GM19099 (cell line): Measurements from ENCODE around the gene IL20RB.

Experiments used
- POLR2A ChIP-seq: IDR thresholded peaks from 3 replicates; pipeline ENCODE4 v1.6.1; 2011; ENCODE audit warnings: low read depth; ENCODE audit not compliant: insufficient read length; ENCODE audit errors: extremely low read depth

The IL20RB gene, protein sequence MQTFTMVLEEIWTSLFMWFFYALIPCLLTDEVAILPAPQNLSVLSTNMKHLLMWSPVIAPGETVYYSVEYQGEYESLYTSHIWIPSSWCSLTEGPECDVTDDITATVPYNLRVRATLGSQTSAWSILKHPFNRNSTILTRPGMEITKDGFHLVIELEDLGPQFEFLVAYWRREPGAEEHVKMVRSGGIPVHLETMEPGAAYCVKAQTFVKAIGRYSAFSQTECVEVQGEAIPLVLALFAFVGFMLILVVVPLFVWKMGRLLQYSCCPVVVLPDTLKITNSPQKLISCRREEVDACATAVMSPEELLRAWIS

GRCh38 chr3:136957751-136958288 is at the start of gene IL20RB:
TSS of gene IL20RB (plus strand) at chr3:136957983. CDS start at chr3:136958114, 131 bp downstream.
- TF ChIP-seq POLR2A: no peak

DNA sequence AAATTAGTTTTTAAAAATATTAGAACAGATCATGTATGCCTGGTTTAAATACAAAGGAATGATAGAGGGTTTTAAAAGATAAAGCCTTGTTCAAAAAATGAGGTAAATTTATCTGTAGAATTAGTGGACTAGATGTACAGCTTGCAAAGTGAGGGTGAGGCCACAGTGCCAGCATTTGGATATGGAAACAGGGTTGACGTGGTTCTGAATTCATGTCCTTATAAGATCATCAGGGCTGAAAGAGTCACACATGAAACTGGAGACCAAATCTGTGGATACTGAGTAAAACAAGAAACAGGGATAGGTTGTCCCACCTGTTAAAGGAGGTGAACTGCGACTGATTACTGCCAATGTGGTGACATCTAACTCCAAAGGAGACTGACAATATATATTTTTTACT is 49.5 kb upstream of the IL20RB start:
- no peak for TF ChIP-seq POLR2A

DNA sequence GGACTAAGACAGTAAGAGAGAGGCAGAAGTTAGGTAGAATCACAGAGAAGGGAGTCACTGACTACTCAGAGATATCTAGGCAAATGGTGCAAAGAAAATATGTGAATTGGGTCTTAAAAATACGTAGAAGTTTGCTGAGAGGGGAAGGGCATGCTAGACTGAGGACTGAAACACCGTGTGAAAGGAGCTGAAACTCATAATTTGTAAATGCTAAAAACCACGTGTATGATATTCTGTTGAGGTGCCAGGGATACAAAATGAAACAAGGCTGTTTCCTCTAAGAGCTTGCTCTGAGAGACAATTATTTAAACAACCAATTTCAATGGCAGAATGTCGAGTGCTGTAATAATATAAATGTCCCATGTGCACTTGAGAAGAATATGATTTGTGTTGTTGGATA is 48.6 kb upstream of the IL20RB start:
- TF ChIP-seq POLR2A: no peak

DNA sequence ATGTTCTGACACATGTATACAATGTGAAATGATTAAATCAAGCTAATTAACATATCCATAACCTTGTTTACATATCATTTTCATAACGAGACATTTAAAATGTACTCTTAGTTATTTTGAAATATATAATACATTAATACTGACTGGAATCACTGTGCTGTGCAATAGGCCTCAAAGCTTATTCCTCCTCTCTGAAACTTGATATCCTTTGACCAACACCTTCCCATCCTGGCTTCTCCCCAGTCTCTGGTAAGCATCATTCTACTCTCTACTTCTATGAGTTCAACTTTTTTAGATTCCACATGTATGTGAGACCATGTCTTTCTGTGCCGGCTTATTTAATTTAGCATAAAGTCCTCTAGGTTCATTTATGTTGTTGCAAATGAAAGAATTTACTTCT is 47.1 kb upstream of the IL20RB start:
- no peak for TF ChIP-seq POLR2A

DNA sequence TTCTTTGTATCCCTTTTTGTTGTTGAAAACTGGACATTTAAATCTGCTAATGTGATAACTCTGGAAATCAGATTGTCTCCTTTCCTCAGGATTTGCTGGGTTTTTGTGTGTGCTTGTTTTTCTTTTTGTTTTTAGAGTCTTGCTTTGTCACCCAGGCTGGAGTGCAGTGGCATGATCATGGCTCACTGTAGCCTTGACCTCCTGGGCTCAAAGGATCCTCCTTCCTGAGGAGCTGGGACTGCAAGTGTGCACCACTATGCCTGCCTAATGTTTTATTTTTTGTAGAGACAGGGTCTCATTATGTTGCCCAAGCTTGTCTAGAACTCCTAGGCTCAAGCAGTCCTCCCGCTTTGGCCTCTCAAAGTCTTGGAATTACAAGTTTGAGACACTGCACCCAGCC is 44.6 kb upstream of the IL20RB start:
- TF ChIP-seq POLR2A: no peak

DNA sequence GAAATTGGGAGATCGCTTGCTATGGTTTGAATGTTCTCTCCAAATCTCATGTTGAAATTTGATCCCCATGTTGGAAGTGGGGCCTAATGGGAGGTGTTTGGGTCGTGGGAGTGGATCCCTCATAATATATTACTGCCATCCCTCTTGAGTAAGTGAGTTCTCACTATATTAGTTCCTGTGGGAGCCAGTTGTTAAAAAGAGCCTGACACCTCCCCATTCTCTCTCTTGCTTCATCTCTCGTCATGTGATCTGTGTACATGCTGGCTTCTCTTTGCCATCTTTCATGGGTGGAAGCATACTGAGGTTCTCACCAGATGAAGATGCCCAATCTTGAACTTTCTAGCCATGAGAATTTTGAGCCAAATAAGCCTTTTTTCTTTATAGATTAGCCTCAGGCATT is 43.0 kb upstream of the IL20RB start:
- TF ChIP-seq POLR2A: no peak

DNA sequence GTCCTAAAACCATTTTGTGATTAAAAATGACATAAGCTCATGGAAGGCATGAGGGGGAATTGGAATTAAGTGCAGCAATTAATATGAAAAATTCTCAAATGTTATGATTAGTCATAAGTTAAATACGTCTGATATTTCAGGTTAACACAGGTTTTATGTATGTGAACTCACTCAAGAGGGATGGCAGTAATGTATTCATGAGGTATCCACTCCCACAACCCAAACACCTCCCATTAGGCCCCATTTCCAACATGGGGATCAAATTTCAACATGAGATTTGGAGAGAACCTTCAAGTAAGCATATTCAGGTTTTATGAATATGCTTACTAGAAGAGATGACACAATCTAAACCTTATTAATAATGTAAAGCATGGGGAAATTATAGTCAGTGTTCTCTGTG is 41.6 kb upstream of the IL20RB start:
- no peak for TF ChIP-seq POLR2A

- TF ChIP-seq POLR2A: no peak
Observed at GRCh38 chr3:136919799-136920580, 37.8 kb upstream of the IL20RB start.

DNA sequence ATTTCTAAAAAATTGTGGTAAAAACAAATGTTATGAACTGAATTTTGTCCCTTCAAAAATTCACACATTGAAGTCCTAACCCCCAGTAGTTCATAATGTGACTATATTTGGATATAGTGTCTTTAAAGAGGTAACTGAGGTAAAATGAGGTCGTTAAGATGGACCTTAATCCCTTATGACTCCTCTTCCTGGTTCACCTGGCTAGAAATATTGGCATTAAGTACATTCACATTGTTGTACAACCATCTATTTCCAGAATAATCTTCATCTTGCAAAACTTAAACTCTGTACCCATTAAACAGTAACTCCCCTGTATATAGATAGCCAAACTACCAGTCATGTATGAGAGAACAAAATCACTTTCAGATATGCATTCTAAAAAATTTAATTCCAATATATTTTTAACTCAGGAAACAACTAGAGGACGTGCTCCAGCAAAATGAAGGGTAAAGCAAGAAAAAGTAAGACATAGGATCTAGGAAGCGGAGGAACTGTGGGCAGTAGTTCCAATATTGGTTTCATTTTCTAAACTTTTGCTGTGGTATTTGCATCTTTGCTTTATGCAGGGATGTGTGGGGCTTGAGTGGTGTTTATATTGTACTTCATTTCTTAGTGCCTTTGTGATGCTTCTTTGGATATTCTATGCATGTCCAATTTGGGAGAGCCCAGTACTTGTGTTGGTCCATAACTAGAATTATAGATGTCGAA is 36.7 kb upstream of the IL20RB start:
- no peak for TF ChIP-seq POLR2A

DNA sequence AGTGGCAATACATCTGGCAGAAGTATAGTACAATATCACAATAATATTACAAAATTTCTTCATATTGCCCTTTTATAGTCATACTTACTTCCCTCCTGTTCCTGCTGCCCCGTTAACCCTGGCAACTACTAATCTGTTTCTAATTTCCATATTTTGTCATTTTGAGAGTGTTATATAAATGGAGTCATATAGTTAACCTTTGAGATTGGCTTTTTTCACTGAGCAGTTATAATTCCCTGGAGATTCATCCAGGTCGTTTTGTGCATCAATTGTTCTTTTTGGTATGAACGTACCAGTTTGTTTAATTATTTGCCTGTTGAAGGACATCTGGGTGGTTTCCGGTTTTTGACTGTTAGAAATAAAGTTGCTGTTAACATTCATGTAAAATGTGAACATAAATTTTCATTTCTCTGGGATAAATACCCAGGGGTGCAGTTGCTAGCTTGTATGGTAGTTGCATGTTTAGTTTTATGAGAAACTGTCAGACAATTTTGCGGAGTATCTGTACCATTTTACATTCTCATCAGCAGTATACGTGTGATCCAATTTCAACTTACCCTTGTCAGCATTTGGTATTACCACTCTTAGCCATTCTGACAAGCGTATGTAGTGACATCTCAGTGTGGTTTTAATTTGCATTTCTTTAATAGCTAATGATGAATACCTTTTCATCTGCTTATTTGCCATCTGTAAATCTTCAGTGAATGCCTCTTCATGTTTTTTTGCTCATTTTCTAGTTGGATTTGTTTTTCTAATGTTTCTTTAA is 32.2 kb upstream of the IL20RB start:
- TF ChIP-seq POLR2A: no peak

DNA sequence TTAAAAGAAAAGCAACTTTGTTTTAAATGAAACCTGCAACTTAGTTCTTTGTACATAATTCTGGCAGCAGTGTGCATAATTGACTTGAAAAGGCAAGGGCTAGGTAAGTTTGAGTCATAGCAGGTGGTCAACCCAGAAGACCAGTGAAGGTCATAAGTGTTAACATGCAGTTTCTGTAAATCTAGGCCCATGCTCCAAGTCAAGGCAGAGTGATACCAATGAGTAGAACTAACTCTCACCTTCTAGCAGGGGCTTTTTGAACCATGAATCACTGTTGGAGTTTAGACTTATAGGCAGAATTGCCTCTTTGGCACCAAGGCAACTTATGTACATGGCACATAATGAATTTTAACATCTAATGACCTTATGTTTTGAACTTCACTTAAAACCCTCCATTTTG is 29.5 kb upstream of the IL20RB start:
- no peak for TF ChIP-seq POLR2A

GRCh38 chr3:136929977-136930670 is 27.7 kb upstream of the IL20RB start:
- no peak for TF ChIP-seq POLR2A

GRCh38 chr3:136931606-136932005 is 26.2 kb upstream of the IL20RB start:
- TF ChIP-seq POLR2A: no peak

DNA sequence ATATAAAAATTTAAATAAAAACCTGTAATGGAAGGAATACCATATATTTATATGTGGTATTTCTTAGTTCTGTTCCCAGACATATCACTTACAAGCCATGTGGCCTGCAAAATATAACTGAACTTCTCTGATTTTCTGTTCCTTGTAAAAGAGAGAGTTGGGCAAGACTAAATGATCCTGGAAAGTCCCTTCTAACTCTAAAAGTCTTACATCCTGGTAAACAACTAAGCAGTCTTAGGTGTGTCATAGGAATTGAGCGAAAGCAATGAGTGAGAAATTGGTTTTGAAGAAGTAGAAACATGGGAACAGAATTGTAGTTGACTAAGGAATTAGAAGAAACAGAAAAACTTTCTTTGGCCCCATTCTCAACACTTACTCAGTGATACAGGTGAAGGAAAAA is 25.3 kb upstream of the IL20RB start:
- TF ChIP-seq POLR2A: no peak
